Osteocyte (in vitro differentiated cells): ENCODE results near the gene KIR2DL4. TPM values are rescaled to one million over a fixed set of nuclear protein-coding genes. Genes with fewer than 3 reads are reported as not detected.
"Not testable (repeated sequence)": the region's sequence is repeated elsewhere in the genome, so short reads cannot be mapped to it uniquely, and the experiment has no call there.

Experiments used
- DNase-seq: peaks from one replicate; pipeline ENCODE4 v3.0.0; 2021; ENCODE audit warnings: mixed read lengths; ENCODE audit not compliant: unreplicated experiment; ENCODE audit errors: extremely low spot score
- H3K27ac Mint-ChIP-seq: one replicate; pipeline ENCODE4 v1.8.0; 2021; ENCODE audit warnings: mild to moderate bottlenecking, mixed read lengths; ENCODE audit not compliant: unreplicated experiment
- H3K27me3 Mint-ChIP-seq: one replicate; pipeline ENCODE4 v1.8.0; 2021; ENCODE audit warnings: mixed read lengths; ENCODE audit not compliant: unreplicated experiment
- H3K36me3 Mint-ChIP-seq: one replicate; pipeline ENCODE4 v1.8.0; 2021; ENCODE audit warnings: mixed read lengths; ENCODE audit not compliant: unreplicated experiment
- H3K4me1 Mint-ChIP-seq: one replicate; pipeline ENCODE4 v1.8.0; 2021; ENCODE audit warnings: mixed read lengths; ENCODE audit not compliant: unreplicated experiment
- H3K4me3 Mint-ChIP-seq: one replicate; pipeline ENCODE4 v1.8.0; 2021; ENCODE audit warnings: mild to moderate bottlenecking, moderate library complexity, mixed read lengths; ENCODE audit not compliant: unreplicated experiment
- H3K9me3 Mint-ChIP-seq: one replicate; pipeline ENCODE4 v1.8.0; 2021; ENCODE audit warnings: mixed read lengths; ENCODE audit not compliant: unreplicated experiment
- CTCF ChIP-seq: fragments of 200-600 bp; sonication (generic); IDR thresholded peaks from 2 replicates; pipeline ENCODE4 v1.5.0; 2021; ENCODE audit warnings: antibody characterized with exemption, mild to moderate bottlenecking, moderate library complexity
- total RNA-seq: library from RNA; stranded (reverse); gene quantifications from 2 replicates; pipeline ENCODE4 v1.2.1, GENCODE V29; 2021

Gene KIR2DL4
- total RNA-seq, 1 donor from 2014 or later: not detected

- not testable (repeated sequence) for H3K4me1 Mint-ChIP-seq, H3K4me3 Mint-ChIP-seq, DNase-seq, H3K27me3 Mint-ChIP-seq, H3K27ac Mint-ChIP-seq, H3K36me3 Mint-ChIP-seq
- H3K9me3 Mint-ChIP-seq: peaks cover 38% of the 10 kb centered on the region
Observed at GRCh38 chr19:54843171-54843570, 39.8 kb downstream of the KIR2DL4 start.

DNA sequence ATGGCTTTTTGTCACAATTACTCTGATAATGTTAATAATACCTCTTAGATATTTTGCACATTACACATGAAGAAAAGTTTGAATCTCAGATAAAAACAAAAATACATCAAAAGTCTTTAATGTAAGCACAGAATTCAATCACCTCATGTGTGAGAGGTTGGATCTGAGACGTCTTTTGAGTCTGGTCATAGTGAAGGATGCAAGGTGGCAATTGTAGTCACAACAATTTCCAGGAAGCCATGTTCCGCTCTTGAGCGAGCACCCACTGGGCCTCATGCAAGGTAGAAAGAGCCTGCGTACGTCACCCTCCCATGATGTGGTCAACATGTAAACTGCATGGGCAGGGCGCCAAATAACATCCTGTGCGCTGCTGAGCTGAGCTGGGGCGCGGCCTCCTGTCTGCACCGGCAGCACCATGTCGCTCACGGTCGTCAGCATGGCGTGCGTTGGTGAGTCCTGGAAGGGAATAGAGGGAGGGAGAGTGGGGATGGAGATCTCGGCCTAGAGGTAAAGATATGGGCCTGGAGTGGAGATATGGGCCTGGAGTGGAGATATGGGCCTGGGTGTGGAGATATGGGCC is 46.7 kb downstream of the KIR2DL4 start, which contains the start of gene KIR3DL2:
Gene KIR3DL2, plus strand, starts transcription at position 383 of the 580 bp plus-strand sequence. Its CDS starts 33 bp downstream, at position 416.
- not testable (repeated sequence) for H3K27me3 Mint-ChIP-seq, DNase-seq, H3K27ac Mint-ChIP-seq, H3K36me3 Mint-ChIP-seq, H3K4me1 Mint-ChIP-seq, H3K4me3 Mint-ChIP-seq
- peaks cover 47% of the 10 kb centered on the region for H3K9me3 Mint-ChIP-seq

- Mint-ChIP-seq H3K9me3 (peaks cover 51% of the 10 kb centered on the region), H3K4me3 (no peak overlapping the region), H3K36me3 (no peaks in the 10 kb centered on the region), H3K27me3 (no peaks in the 10 kb centered on the region), H3K4me1 (no peaks in the 10 kb centered on the region), H3K27ac (no peak overlapping the region)
- TF ChIP-seq CTCF: no peak
- no peak for DNase-seq
Observed at GRCh38 chr19:54850930-54851329, 47.5 kb downstream of the KIR2DL4 start.

GRCh38 chr19:54851353-54851752 is 47.9 kb downstream of the KIR2DL4 start:
- no peak for TF ChIP-seq CTCF
- H3K4me1 Mint-ChIP-seq: no peaks in the 10 kb centered on the region
- peaks cover 49% of the 10 kb centered on the region for H3K9me3 Mint-ChIP-seq
- H3K4me3 Mint-ChIP-seq: no peak overlapping the region
- no peaks in the 10 kb centered on the region for H3K27me3 Mint-ChIP-seq
- no peak overlapping the region for H3K27ac Mint-ChIP-seq
- no peaks in the 10 kb centered on the region for H3K36me3 Mint-ChIP-seq
- no peak for DNase-seq

- not testable (repeated sequence) for H3K4me1 Mint-ChIP-seq, H3K27me3 Mint-ChIP-seq, H3K4me3 Mint-ChIP-seq, H3K36me3 Mint-ChIP-seq, DNase-seq, H3K27ac Mint-ChIP-seq
- peaks cover 40% of the 10 kb centered on the region for H3K9me3 Mint-ChIP-seq
Observed at GRCh38 chr19:54855241-54855640, 51.8 kb downstream of the KIR2DL4 start.

DNA sequence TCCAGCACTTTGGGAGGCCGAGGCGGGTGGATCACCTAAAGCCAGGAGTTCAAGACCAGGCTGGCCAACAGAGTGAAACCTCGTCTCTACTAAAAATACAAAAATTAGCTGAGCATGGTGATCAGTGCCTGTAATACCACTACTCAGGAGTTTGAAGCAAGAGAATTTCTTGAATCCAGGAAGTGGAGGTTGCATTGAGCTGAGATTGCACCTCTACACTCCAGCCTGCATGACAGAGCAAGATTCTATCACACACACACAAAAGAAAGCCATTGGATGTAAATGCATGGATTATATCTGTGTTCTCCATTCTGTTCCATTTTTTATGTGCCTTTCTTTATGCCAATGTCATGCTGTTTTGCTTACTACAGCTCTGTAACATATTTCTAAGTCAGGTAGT is 55.1 kb downstream of the KIR2DL4 start:
- H3K4me3 Mint-ChIP-seq, H3K36me3 Mint-ChIP-seq, H3K27ac Mint-ChIP-seq, H3K27me3 Mint-ChIP-seq, H3K4me1 Mint-ChIP-seq, DNase-seq: not testable (repeated sequence)
- H3K9me3 Mint-ChIP-seq: peaks cover 43% of the 10 kb centered on the region

- H3K4me1 Mint-ChIP-seq, H3K36me3 Mint-ChIP-seq, H3K27ac Mint-ChIP-seq, DNase-seq, H3K4me3 Mint-ChIP-seq, H3K27me3 Mint-ChIP-seq: not testable (repeated sequence)
- H3K9me3 Mint-ChIP-seq: peaks cover 38% of the 10 kb centered on the region
Observed at GRCh38 chr19:54859421-54859820, 56.0 kb downstream of the KIR2DL4 start.

DNA sequence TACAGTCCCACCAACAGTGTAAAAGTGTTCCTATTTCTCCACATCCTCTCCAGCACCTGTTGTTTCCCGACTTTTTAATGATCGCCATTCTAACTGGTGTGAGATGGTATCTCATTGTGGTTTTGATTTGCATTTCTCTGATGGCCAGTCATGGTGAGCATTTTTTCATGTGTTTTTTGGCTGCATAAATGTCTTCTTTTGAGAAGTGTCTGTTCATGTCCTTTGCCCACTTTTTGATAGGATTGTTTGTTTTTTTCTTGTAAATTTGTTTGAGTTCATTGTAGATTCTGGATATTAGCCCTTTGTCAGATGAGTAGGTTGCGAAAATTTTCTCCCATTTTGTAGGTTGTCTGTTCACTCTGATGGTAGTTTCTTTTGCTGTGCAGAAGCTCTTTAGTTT is 60.0 kb downstream of the KIR2DL4 start:
- peaks cover 34% of the 10 kb centered on the region for H3K9me3 Mint-ChIP-seq
- H3K36me3 Mint-ChIP-seq: not testable (repeated sequence)

More for the DNA sequence above, 60.0 kb downstream of the KIR2DL4 start:
- not testable (repeated sequence) for H3K4me3 Mint-ChIP-seq, DNase-seq, H3K27me3 Mint-ChIP-seq, H3K27ac Mint-ChIP-seq, H3K4me1 Mint-ChIP-seq

Other genes starting within 250 kb of the KIR2DL4 start
- not detected in 2 replicates for gene LILRA2, start 229.8 kb upstream of the KIR2DL4 start, total RNA-seq
- gene LILRA1, start 210.0 kb upstream of the KIR2DL4 start, total RNA-seq: not detected in 2 replicates
- gene LILRB1, start 173.1 kb upstream of the KIR2DL4 start, total RNA-seq: not detected in 2 replicates
- not detected in 2 replicates for gene LILRB4, start 140.6 kb upstream of the KIR2DL4 start, total RNA-seq
- gene KIR3DL3, start 79.2 kb upstream of the KIR2DL4 start, total RNA-seq: not detected in 2 replicates
- not detected in 2 replicates for gene KIR2DL3, start 65.1 kb upstream of the KIR2DL4 start, total RNA-seq
- not detected in 2 replicates for gene KIR2DL1, start 33.8 kb upstream of the KIR2DL4 start, total RNA-seq
- gene KIR3DL1, start 12.9 kb downstream of the KIR2DL4 start, total RNA-seq: not detected in 2 replicates
- gene KIR2DS4, start 29.1 kb downstream of the KIR2DL4 start, total RNA-seq: not detected in 2 replicates
- gene KIR3DL2, start 46.8 kb downstream of the KIR2DL4 start, total RNA-seq: not detected in 2 replicates
- not detected in 2 replicates for gene FCAR, start 70.6 kb downstream of the KIR2DL4 start, total RNA-seq
- not detected in 2 replicates for gene NCR1, start 102.5 kb downstream of the KIR2DL4 start, total RNA-seq
- gene NLRP7, start 143.9 kb downstream of the KIR2DL4 start, total RNA-seq: not detected in 2 replicates
- gene NLRP2, start 162.8 kb downstream of the KIR2DL4 start, total RNA-seq: 13.6 and 16.9 TPM in 2 replicates
- 0.32 TPM in 1 of 2 replicates, not detected in the other for gene GP6, start 234.7 kb downstream of the KIR2DL4 start, total RNA-seq